ENCODE measurements around the gene TOE1.

- TF ChIP-seq CTCF (IDR thresholded peaks at IDR 0.05) (no peak), POLR2A (IDR thresholded peaks at IDR 0.05) (no peak), POLR2AphosphoS5 (IDR thresholded peaks at IDR 0.05) (no peak)
These were observed 10.5 kb upstream of the TOE1 start for GRCh38 chr1:45329445-45329844.
